Lower leg skin (tissue), 3 donors: ENCODE results near the gene SUN2.

ENCODE experiments used
- CTCF ChIP-seq, 3 donors: fragments of 450-650 bp; IDR thresholded peaks; one replicate each; pipeline ENCODE4 v1.5.1; 2016; ENCODE audit warnings: antibody characterized with exemption in 3 of 3, mild to moderate bottlenecking in 3 of 3, moderate library complexity in 2 of 3
- POLR2A ChIP-seq, 2 donors: fragments of 450-650 bp; IDR thresholded peaks; one replicate each; pipeline ENCODE4 v1.6.1; 2016 to 2017; ENCODE audit warnings: antibody characterized with exemption in 2 of 2, mild to moderate bottlenecking in 1 of 2, moderate library complexity in 1 of 2

- TF ChIP-seq CTCF (IDR thresholded peaks at IDR 0.05) = no peak
- TF ChIP-seq POLR2A (IDR thresholded peaks at IDR 0.05) = no peak
Observed at GRCh38 chr22:38748487-38749136, 7.2 kb downstream of the SUN2 start.
